Amniotic epithelial cell (primary cell): ENCODE results near the gene CDKAL1.
A peak's percentile ranks its signal among the peaks of the same experiment; 100 is the strongest.

Experiments
- DNase-seq: peaks from one replicate; pipeline ENCODE4 v3.0.0-alpha.2; 2010; ENCODE audit warnings: low read depth

The CDKAL1 gene

DNA sequence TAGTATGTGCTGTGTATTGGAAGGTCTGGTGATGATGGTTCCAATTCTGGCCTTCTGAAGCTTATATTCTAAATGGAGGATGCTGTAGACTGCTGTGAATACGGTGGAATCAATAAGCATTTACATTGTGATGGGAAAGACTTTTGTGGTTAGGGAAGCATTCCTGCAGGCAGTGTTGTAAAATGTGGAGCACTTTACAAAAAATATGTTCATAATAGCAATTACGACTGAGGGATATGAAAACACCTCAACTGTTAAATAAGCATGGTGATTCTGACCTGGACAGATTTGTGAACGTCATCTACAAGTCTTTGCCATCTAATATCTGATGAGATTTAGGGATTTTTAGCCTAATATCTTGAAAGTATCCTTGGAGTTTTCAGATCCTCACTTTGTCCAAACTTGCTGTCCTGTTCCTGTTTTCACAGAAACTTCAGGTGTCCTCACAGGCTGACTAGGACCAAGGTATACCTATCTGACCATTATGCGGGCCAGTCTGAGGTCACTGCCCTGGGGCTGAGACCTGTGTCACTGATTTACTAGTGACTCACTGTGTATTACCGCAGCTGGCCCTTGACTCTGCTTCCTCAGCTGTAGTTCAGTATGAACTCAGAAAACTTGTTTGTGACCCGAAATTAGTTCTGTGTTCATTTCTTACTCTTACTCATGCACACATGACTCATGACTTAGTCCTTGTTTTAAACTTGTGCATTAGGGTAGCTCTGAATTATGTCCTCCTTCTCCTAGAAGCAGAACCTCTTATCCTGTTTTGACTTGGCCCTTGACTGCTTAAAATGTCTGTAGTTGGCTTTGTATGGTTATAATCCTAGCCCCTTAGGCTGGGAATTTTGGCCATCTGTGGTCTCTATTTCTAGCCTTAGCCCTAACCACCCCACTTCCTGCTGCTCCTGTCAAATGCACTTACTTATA is 343.0 kb downstream of the CDKAL1 start:
- DNase-seq: peak; percentile 93

DNA sequence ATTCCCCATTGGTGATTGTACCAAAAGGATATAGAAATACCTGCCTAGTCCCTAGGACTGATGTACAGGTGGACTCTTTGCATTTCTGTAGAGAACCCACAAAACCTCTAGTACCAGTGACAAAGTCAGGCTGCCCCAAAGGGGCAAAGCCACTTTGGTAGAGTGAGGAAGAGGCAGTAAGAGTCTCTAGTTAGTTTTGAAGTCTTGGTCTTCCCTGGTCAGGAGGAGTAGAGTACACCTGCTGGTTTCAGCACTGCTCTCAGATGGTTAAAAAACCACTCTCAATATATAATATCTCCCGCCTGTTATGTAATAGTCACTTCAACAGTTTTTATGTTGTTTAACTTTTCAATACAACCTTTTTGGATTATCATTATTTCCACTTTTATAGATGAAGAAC is 344.9 kb downstream of the CDKAL1 start:
- DNase-seq: no peak

DNA sequence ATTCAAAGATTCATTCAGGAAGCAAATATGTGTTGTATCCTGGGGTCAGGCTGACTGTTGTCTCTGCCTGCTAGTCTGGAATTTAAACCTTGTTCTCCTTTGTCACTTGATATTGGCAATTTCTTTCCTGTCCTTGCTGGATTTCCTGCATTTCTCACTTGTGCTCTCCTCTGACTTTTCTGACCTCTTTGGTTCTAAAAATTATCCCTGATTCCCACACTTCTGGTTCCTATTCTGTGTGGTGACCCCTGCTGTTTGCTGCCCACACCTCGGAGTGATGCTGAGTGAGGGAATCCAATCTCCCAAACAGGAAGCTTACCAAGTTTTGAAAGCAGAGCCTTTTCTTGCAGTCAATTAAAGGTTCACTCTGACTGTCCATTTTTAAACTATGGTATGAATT is 345.3 kb downstream of the CDKAL1 start:
- no peak for DNase-seq

DNA sequence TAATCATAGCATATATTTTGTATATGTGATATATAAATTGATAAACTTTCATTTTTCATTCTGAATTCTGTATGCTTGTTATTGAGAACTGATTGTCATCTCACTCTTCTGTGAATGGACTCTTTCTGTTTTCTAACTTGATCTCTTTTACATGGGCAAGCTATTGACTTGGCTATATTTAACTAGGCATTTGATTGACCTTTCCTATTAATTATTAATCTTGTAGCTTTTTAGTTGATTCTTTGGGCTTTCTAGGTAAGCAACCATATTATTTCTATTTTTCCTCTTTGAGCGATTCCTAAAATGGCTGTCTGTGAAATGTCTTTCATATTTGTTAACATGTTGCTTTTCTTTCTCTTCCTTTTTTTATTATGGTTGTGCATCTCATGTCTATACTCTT is 347.1 kb downstream of the CDKAL1 start:
- DNase-seq: no peak

DNA sequence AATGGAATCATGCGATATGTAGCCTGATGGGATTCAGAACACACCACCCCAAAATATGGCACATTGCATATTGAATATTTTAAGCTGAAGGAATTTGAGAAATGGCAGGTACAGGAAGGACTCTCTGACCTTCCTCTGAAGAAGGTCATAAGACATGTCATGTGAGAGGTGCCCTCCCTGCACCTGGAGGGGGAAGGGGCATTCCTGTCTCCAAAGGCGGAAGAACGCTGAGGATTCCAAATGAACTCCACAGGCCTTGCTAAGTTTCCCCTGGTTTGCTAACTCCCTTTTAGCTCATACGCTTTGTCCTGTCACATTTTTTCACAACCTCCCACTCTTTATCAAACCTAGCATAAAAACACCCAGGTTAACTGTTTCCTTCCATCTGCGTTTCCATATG is 347.8 kb downstream of the CDKAL1 start:
- DNase-seq: no peak

DNA sequence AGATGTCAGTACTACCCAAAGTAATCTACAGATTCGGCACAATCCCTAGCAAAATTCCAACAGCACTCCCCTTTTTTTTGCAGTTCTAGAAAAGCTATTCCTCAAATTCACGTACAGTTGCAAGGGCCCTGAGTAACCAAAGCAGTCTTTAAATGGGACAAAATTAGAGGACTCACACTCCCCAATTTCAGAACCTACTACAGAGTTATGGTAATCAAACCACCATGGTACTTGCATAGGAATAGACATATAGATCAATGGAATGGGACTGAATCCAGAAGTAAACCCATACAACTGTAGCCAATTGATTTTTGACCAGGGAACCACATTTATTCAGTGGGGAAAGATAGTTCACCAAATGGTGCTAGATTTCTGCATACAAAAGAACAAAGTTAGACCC is 350.8 kb downstream of the CDKAL1 start:
- DNase-seq: no peak

DNA sequence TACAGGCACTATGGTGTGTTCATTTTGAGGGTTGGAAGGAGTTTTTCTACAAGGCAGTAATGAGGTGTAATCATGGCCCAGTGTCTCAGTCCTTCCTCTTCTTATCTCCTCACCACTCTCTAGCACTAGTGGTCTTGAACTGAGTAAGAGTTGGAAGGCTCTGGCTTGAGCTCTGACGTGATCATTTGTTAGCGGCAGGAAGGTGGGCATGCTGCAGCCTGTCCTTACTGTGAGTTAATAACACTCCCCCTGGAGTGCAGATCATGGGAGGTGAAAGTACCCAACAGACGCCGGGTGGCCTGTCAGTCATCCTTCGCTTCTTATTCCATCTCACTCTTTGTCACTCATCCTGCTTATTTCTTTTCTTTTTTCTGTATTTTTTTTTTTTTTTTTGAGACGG is 356.9 kb downstream of the CDKAL1 start:
- no peak for DNase-seq

DNA sequence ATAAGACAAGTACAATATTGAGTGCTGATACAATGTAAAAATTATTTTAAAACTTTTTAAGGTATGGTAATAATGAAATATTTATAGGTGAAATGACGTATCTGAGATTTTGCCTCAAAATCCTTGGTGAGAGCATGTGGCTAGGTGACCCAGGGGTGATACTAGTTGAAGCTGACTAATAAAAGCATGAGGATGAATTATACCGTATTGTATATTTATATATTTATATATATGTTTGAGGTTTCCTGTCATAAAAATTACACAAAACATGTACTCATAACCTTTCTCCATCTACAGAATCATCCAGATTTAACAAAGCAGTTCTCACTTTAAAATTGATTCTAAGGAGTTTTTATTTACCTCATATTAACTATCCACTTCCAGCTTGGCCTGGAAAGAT is 358.1 kb downstream of the CDKAL1 start:
- no peak for DNase-seq

DNA sequence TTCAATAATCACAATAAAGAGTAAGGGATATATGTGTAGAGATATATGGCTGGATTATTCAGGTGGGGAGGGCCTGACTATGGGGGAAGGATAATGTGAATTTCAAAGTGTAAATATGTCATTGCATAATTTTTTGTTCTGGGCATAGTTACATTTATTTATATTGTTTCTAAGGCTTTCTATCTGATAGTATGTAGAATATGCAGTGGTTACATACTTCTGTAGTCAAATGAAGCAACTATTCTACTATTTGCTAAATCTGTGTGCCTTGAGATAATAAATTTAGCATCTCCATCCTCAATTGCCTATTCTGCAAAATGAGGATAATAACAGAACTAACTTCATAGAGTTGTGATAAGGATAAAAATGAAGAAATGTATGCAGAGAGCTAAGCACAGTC is 359.2 kb downstream of the CDKAL1 start:
- no peak for DNase-seq

DNA sequence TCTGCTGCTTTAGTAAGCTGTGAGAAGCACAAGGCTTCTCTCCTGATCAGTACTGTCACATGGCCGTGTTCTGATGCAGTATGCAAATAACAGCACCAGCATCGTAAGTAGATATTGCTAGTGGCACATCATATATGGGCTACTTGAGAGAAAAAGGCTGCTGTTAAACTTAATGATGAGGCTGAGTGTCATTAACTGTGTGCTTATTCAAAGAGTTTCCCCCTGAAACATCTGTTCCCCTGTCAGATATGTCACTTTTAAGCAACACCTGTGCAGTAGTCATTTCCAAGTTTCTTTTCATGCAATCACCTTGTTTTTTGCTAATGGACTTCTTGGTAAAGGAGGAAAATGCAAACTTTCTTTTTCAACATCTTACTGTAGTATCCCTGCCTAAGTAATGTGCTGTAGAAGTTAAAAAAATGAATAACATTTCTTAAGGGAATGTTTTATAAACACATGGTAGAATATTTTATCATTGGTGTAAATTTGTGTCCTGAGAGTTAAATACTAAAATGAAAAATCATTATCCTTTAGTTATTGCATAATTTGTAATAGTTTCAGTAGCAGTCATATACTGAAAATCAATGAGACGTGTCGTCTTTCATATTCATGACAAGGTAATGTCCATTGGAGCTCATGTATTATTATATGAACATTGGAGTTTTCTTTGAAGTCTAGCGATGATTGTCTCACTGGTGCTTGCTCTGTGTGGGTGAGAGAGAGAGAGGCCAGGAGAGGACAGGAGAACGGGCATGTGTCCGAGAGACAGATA is 366.3 kb downstream of the CDKAL1 start:
- DNase-seq: no peak

DNA sequence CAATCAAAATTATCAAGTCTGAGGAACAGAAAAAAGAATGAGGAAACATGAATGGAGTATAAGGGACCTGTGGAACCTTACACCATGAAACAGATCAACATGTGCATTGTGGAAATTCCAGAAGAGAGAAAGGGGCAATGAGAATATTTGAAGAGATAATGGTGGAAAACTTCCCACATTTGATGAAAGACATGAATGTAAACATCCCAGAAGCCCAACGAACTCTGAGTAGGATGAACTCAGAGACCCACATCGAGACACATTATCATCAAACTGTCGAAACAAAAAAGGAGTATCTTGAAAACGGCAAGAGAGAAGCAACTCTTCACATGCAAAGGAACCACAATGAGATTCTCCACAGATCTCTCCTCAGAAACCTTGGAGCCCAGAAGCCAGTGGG is 371.1 kb downstream of the CDKAL1 start:
- DNase-seq: no peak

DNA sequence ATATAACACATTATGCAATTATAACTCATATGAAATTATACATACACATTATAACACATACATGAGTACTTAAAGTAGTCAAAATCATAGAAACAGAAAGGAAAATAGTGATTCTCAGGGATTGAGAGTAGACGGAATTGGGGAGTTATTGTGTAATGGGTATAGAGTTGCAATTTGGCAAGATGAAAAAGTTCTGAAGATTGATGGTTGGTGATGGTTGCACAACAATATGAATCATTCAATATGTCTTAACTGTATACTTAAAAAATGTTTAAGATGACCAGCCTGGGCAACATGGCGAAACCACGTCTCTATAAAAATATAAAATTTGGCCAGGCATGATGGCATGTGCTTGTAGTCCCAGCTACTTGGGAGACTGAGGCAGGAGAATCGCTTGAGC is 372.7 kb downstream of the CDKAL1 start:
- peak; percentile 92 for DNase-seq

DNA sequence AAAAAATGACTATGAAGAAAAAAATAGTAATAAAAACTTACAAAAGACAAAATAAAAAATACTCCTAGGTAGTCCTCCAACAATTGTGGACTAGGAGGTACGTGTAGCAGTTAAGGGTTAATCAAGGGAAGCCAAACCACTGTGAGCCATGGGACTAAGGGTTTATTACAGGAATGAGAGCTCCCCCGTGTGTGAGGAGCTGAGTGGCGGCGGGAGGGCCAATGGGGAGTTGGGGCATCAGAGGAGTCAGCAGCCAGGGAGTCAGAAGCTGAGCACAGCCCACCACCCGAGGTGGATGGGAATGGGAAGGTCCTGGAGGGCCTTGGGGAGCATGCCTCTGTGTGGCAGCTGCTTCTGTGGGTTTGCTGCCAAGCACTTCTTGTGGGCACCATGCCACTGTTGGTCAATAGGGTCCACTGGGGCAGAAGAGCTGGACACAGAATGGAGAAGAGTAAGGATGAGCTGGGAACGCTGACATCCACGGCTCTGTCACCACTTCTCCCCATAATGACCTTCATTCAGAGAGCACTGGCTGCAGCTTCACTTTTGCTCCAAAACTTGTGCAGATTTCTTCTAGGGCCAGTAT is 373.3 kb downstream of the CDKAL1 start:
- no peak for DNase-seq

DNA sequence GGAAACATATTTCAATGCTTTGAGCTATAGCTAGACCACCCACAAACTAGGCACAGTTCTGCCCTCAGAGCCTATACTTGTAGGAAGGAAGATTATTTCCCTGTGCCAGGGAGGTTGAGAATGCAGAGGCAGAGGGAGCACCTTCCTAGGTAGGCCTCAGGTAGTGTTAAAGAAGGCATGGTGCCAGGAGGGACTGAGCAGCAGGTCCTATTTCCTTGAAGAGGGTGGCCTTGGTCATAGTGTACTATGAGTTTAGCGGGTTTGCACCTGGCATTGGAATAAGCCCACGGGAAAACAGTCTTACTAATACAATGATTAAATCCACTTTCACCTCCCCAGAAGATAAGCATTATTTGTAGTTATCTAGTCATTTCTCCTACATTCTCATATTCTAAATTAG is 375.4 kb downstream of the CDKAL1 start:
- no peak for DNase-seq

DNA sequence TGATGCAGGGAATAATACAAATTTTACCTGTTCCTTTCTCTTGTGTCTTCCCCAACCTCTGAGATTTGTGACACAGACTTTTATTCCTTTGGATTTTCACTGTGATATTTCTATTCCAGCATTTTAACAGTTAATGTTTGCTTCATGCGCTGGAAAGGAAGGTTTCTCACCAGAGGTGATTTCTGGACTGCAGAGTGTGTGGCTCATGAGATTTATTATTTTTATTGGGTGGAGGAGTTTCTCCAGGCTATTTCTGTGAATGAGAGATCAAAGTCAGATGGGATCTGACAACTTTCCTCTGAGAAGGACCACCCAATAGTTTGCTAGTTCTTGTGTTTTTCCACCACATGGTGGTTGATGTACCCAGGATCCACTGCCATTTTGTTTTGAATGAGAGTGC is 377.5 kb downstream of the CDKAL1 start:
- DNase-seq: no peak

DNA sequence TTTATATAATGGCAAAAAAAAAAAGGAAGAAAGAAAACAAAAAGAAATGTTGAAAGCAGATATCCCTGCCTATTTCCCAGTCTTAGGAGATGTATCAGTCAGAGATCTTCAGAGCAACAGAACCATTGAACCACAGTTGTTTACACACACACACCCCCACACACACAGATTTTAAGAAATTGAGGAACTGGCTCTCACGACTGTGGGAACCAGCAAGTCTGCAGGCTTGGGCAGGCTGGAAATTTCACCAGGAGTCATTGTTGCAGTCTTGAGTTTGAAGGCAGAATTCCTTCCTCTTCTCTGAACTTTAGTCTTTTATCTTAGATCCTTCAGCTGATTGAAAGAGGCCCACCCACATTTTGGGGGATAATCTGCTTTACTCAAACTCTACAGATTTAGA is 380.9 kb downstream of the CDKAL1 start:
- no peak for DNase-seq

DNA sequence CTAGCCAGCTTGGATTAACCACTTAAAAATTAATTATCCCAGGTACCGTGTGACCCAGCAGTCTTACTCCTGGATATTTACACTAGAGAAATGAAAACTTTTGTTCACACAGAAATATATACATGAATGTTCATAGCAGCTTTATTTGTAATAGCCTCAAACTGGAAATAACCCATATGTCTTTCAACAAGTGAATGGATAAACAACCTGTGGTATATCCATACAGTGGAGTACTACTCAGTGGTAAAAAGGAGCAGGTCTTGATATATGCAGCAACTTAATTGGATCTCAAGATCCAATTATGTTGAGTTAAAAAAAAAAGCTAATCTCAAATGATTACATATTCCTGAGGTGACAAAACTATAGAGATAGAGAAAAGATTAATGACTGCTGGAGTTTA is 381.4 kb downstream of the CDKAL1 start:
- DNase-seq: no peak

DNA sequence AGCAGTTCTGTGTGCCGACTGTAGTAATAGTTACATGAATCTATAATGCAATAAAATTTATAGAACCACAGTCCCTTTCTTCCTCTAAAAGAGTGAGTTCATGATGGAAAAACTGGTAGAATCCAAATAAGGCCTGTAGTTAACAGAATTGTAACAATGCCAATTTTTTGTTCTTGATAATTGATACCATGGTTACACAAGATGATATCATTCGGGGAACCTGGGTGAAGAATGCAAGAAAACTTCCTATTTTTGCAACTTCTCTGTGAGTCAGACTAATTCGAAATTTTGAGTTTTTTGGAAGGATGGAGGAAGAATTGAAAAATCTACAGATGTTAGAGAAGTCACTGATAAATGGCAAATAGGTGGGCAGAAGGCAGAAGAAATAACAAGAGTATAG is 381.8 kb downstream of the CDKAL1 start:
- peak; percentile 46 for DNase-seq

DNA sequence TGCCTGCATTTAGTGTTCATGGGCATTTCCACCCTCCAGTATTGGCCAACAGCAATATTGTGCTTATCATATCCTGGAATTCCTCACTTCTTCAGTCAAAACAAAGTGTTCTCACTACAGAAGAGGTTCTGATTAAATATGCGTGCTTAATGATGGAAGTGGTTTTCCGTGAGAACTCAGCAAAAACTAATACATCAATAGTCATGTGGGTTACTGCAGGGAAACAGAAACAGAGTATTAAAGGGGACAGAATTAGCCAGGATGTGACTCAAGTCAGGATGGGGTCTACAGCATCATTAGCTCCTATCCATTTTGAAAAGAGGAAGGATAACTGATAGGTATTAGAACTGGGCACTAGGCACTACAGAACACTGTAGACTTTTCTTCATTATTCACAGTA is 384.6 kb downstream of the CDKAL1 start:
- DNase-seq: peak; percentile 33

DNA sequence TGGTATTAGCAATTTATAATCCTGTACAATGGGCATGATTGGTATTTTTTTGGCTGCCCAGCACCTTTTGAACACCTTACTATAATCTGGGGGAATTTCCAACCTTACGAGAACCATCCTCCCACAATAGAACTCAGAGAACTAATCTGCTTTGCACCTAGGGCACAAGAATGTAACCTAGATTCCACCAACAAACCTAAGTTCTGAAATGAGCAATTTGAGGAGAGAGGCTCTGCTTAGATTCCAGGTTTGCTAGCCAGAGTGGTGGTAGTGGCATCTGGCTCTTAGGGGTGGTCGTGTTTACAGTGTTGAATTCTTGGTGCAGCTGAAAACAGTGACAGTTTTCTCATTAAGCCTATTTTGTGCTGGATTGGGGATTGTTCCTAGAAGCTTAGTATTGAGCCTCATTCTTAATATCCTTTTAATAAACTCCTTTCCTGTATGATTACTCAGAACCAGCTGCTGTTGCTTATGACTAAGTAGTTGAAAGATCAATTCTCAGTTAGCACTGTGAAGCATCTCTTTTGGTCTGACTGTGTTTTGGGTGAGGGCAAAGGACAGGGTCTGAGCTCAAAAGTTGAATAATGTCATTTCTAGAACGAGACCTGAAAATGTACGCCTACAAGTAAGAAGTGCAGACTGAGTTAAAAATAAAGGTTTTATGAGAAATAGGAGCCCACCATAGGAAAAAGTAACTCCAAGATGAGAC is 385.6 kb downstream of the CDKAL1 start:
- no peak for DNase-seq

DNA sequence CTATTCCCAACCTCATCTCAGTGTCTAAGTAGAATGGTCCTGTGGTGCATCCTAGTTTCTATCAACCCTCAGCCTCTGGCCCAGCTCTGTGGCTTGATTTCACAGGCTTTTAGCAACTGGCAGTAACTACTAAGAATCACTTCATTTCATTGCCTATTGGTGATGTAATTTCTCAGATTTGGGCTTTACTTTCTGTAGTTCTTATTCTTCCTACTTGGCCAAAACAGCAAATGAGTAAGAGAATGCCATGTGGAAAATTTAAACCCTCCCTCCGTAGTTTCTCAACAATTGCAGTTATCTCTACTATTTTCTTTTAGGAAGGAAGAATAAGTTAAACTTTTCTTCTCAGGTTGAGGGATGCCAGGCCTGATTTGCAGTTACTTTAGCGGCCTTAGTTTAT is 387.3 kb downstream of the CDKAL1 start:
- peak; percentile 41 for DNase-seq

DNA sequence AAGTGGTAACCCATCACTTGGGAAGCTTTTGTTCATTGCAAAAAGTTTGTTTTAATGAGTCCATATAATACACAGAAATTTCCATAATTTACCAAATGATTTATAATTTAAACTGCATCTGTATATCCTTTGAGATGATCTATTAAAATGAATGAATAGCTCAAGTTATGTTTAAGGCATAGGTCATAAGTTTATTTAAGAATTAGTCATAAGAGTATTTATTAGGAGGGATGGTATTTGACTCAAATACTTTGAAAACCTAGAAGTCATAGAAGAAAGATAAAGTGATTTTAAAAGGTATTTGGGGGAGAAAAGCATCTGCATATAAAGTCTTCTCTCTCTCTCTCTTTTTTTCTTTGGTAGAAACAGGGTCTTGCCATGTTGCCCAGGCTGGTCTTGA is 388.5 kb downstream of the CDKAL1 start:
- no peak for DNase-seq
